Measurements from ENCODE around the gene LRRK1. TPM values are rescaled to one million over a fixed set of nuclear protein-coding genes. Genes with fewer than 3 reads are reported as not detected.

LRRK1 gene
- total RNA-seq, 1 donor from 2014 or later: not detected

DNA sequence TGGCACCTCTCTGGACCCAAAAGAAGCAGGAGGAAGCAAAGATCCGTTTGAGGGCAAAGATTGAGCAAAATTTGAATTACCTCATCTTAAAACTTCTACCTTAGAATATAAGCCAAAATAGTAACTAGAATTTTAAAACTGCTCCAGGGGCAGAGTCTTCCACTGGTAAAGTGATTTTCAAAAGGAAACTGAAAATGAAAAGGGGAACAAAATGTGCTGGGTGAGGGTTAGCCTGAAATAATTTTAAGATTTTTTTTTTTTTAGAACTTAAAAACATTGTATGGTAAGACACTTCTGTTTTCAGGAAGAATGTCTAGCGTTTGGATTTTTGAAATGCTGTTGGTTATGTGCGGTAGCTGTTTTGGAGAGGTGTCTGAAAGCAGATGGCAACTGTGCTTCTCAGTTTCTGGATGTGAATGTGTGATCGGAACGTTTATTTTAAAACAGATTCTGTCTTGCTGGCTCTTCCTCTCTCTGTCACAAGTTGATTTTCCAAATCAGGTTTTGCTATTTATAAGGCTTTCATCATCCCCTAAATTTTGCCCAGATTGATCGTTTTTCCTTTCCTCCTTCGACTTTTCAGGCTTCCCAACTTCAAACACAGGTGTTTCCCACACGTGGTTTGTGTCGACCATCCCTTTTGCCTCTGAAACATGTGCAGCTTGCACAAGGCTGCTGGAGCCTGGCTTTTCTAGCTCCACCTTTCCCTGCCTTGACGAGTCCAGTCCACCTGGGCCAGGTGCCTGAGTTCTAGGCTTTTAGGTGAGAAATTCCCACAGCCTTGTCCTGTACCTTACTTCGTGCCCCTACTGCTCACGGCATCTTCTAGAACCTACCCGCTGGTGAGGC, 3.3 kb downstream of the LRRK1 start:
- peaks cover 79% of the 10 kb centered on the region for H3K27me3 ChIP-seq
- no peak overlapping the region for H2AFZ ChIP-seq (replicated peaks)
- Mint-ChIP-seq H3K4me3 (no peak overlapping the region), H3K27ac (no peak overlapping the region), H3K9me3 (no peaks in the 10 kb centered on the region), H3K4me1 (peaks cover 7% of the 10 kb centered on the region), H3K36me3 (peaks cover 2% of the 10 kb centered on the region), H3K27me3 (ENCODE audit: insufficient read depth, low read depth) (peaks cover 45% of the 10 kb centered on the region)
- no peak overlapping the region for H3K4me2 ChIP-seq
- no peak for TF ChIP-seq EZH2 (IDR thresholded peaks at IDR 0.05)
- TF ChIP-seq, protein P1, sequence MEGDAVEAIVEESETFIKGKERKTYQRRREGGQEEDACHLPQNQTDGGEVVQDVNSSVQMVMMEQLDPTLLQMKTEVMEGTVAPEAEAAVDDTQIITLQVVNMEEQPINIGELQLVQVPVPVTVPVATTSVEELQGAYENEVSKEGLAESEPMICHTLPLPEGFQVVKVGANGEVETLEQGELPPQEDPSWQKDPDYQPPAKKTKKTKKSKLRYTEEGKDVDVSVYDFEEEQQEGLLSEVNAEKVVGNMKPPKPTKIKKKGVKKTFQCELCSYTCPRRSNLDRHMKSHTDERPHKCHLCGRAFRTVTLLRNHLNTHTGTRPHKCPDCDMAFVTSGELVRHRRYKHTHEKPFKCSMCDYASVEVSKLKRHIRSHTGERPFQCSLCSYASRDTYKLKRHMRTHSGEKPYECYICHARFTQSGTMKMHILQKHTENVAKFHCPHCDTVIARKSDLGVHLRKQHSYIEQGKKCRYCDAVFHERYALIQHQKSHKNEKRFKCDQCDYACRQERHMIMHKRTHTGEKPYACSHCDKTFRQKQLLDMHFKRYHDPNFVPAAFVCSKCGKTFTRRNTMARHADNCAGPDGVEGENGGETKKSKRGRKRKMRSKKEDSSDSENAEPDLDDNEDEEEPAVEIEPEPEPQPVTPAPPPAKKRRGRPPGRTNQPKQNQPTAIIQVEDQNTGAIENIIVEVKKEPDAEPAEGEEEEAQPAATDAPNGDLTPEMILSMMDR (IDR thresholded peaks at IDR 0.05): no peak
- no peak for TF ChIP-seq EZH2phosphoT487 (IDR thresholded peaks at IDR 0.05)
- H3K79me2 ChIP-seq (ENCODE audit: low read depth): no peaks in the 10 kb centered on the region
- H3K9ac ChIP-seq: no peak overlapping the region
- no peak for DNase-seq (ENCODE audit: low spot score)
- no peak overlapping the region for H3K27ac ChIP-seq
- H3F3A ChIP-seq (ENCODE audit: low read depth): no peaks in the 10 kb centered on the region
- no peaks in the 10 kb centered on the region for H3K9me3 ChIP-seq (ENCODE audit: low read depth)
- H4K20me1 ChIP-seq (ENCODE audit: low read depth): peaks cover 19% of the 10 kb centered on the region
- H3K36me3 ChIP-seq: no peaks in the 10 kb centered on the region
- H3K4me3 ChIP-seq: no peak overlapping the region
- H3K4me1 ChIP-seq: peaks cover 9% of the 10 kb centered on the region

DNA sequence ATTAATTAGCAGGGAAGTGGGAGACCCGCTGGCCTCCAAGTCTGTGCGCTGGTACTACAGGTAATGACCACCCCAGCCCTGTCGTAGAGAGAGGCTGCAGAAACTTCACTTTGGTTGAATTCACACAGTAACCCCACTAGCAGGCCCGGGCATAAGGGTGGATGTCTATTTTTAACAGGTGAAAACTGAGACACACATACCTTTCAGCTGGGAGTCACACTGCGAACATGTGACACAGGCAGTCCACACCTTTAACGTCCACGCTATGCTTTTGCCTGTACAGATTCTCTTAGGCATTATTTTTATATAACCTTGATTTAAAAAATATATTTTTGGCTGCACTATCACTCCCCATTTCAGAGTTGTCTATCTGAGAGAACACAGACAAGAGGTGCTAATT, 3.9 kb downstream of the LRRK1 start:
- H3K9ac ChIP-seq: no peak overlapping the region
- no peak overlapping the region for H3K4me2 ChIP-seq
- DNase-seq (ENCODE audit: low spot score): no peak
- H3K4me1 ChIP-seq: peaks cover 9% of the 10 kb centered on the region
- no peaks in the 10 kb centered on the region for H3K79me2 ChIP-seq (ENCODE audit: low read depth)
- no peak overlapping the region for H3K4me3 Mint-ChIP-seq
- H2AFZ ChIP-seq (replicated peaks): no peak overlapping the region
- peaks cover 7% of the 10 kb centered on the region for H3K4me1 Mint-ChIP-seq
- H4K20me1 ChIP-seq (ENCODE audit: low read depth): peaks cover 18% of the 10 kb centered on the region
- H3K27ac Mint-ChIP-seq: no peak overlapping the region
- no peaks in the 10 kb centered on the region for H3K36me3 ChIP-seq
- peaks cover 41% of the 10 kb centered on the region for H3K27me3 Mint-ChIP-seq (ENCODE audit: insufficient read depth, low read depth)
- peaks cover 2% of the 10 kb centered on the region for H3K36me3 Mint-ChIP-seq
- H3K9me3 Mint-ChIP-seq: no peaks in the 10 kb centered on the region
- H3K9me3 ChIP-seq (ENCODE audit: low read depth): no peaks in the 10 kb centered on the region
- no peak overlapping the region for H3K4me3 ChIP-seq
- no peaks in the 10 kb centered on the region for H3F3A ChIP-seq (ENCODE audit: low read depth)
- TF ChIP-seq EZH2 (IDR thresholded peaks at IDR 0.05): no peak
- TF ChIP-seq, protein P1 (IDR thresholded peaks at IDR 0.05): no peak
- TF ChIP-seq EZH2phosphoT487 (IDR thresholded peaks at IDR 0.05): no peak
- peaks cover 73% of the 10 kb centered on the region for H3K27me3 ChIP-seq
- no peak overlapping the region for H3K27ac ChIP-seq

DNA sequence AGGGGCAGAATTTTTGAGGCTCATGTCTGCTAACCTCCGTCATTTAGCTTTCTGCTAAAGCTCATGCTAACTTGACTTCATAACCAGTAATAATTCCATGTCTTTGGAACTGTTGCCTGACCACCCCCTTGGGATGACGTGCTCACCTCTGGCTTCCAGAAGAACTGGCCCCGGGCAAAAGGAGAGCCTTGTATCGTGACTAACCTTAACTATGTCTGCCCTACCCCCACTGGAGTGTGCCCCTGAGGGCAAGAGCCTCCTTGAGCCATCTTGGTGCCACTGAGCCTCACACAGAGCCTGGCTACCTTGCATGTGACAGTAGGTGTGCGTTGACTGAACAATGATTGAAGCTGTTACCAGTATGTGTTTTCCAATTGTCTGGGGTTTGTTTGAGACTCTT, 4.7 kb downstream of the LRRK1 start:
- H3K9me3 ChIP-seq (ENCODE audit: low read depth): no peaks in the 10 kb centered on the region
- H2AFZ ChIP-seq (replicated peaks): no peak overlapping the region
- H3K4me3 ChIP-seq: no peak overlapping the region
- Mint-ChIP-seq H3K36me3 (no peaks in the 10 kb centered on the region), H3K4me3 (no peak overlapping the region), H3K27me3 (ENCODE audit: insufficient read depth, low read depth) (peaks cover 38% of the 10 kb centered on the region), H3K4me1 (peaks cover 11% of the 10 kb centered on the region), H3K9me3 (no peaks in the 10 kb centered on the region), H3K27ac (no peak overlapping the region)
- H3F3A ChIP-seq (ENCODE audit: low read depth): no peaks in the 10 kb centered on the region
- DNase-seq (ENCODE audit: low spot score): no peak
- H3K9ac ChIP-seq: no peak overlapping the region
- H3K27ac ChIP-seq: no peak overlapping the region
- H3K79me2 ChIP-seq (ENCODE audit: low read depth): no peaks in the 10 kb centered on the region
- H4K20me1 ChIP-seq (ENCODE audit: low read depth): peaks cover 12% of the 10 kb centered on the region
- no peaks in the 10 kb centered on the region for H3K36me3 ChIP-seq
- peaks cover 9% of the 10 kb centered on the region for H3K4me1 ChIP-seq
- H3K27me3 ChIP-seq: peaks cover 64% of the 10 kb centered on the region
- no peak overlapping the region for H3K4me2 ChIP-seq
- TF ChIP-seq EZH2phosphoT487 (IDR thresholded peaks at IDR 0.05) (no peak), EZH2 (IDR thresholded peaks at IDR 0.05) (no peak)
- TF ChIP-seq, protein P1 (IDR thresholded peaks at IDR 0.05): no peak

Measured in neural progenitor cell (in vitro differentiated cells).